ENCODE measurements around the gene ARMC5. TPM values are rescaled to one million over a fixed set of nuclear protein-coding genes. Genes with fewer than 3 reads are reported as not detected.

The ARMC5 gene
- polyA plus RNA-seq, 1 experiment, result 6.4 TPM

- Histone ChIP-seq H3K4me3 (ENCODE audit: low read depth, low read length) (peak overlapping the region; percentile 71), H3K27me3 (ENCODE audit: control insufficient read depth, insufficient read depth, low read length) (no peaks in the 10 kb centered on the region), H3K36me3 (ENCODE audit: control insufficient read depth, insufficient read depth, low read length) (peaks cover 11% of the 10 kb centered on the region)
- no peak for TF ChIP-seq CTCF (IDR thresholded peaks at IDR 0.05; ENCODE audit: insufficient read depth, low read depth, low read length)
- no peak for DNase-seq (ENCODE audit: low read depth)
- CTCF ChIA-PET, result interaction anchor here (0.7 to 5.2 kb wide), 13 partner anchors 12 to 504 kb away, joined by 3 to 52 read pairs (median 4); partner anchors contain the start of genes TGFB1I1 and ZNF843
- POLR2A ChIA-PET, result interaction anchor here (0.7 to 2.3 kb wide), 2 partner anchors 24 to 278 kb away, joined by 3 to 8 read pairs; partner anchors contain the start of genes FUS and SLC5A2
These were observed 1.0 kb upstream of the ARMC5 start for GRCh38 chr16:31458073-31458843.

GRCh38 chr16:31459687-31460581 is 633 bp downstream of the ARMC5 start:
- POLR2A ChIA-PET, result interaction anchor here (0.6 to 2.3 kb wide), 7 partner anchors 8 to 532 kb away, joined by 3 to 8 read pairs (median 5); partner anchors contain the start of genes FUS, SLC5A2 and TGFB1I1
- DNase-seq (ENCODE audit: low read depth), result peak; percentile 96
- Histone ChIP-seq H3K27me3 (ENCODE audit: control insufficient read depth, insufficient read depth, low read length) (no peaks in the 10 kb centered on the region), H3K36me3 (ENCODE audit: control insufficient read depth, insufficient read depth, low read length) (peaks cover 16% of the 10 kb centered on the region), H3K4me3 (ENCODE audit: low read depth, low read length) (peak overlapping the region; percentile 71)
- CTCF ChIA-PET, result interaction anchor here (0.5 to 5.2 kb wide), 25 partner anchors 8 to 919 kb away, joined by 3 to 52 read pairs (median 4); partner anchors contain the start of genes HSD3B7, SLC5A2, TGFB1I1 and ZNF843
- TF ChIP-seq CTCF (IDR thresholded peaks at IDR 0.05; ENCODE audit: insufficient read depth, low read depth, low read length), result no peak

GRCh38 chr16:31460582-31461002 is 1.3 kb downstream of the ARMC5 start:
- H3K4me3 ChIP-seq (ENCODE audit: low read depth, low read length), result peak overlapping the region; percentile 41
- POLR2A ChIA-PET, result interaction anchor here (0.6 to 1.0 kb wide), 4 partner anchors 9 to 508 kb away, joined by 3 to 6 read pairs (median 3); partner anchors contain the start of gene TGFB1I1
- peak; percentile 75 for TF ChIP-seq CTCF (IDR thresholded peaks at IDR 0.05; ENCODE audit: insufficient read depth, low read depth, low read length)

GRCh38 chr16:31461201-31461920 is 2.1 kb downstream of the ARMC5 start:
- H3K27me3 ChIP-seq (ENCODE audit: control insufficient read depth, insufficient read depth, low read length), result no peaks in the 10 kb centered on the region
- ChIA-PET CTCF (interaction anchor here (0.6 to 5.2 kb wide), 17 partner anchors 9 to 616 kb away, joined by 3 to 52 read pairs (median 4); partner anchors contain the start of genes HSD3B7 and TGFB1I1), POLR2A (interaction anchor here (0.6 to 1.0 kb wide), 3 partner anchors 11 to 508 kb away, joined by 3 to 6 read pairs (median 3); partner anchors contain the start of gene TGFB1I1)
- DNase-seq (ENCODE audit: low read depth), result no peak
- H3K4me3 ChIP-seq (ENCODE audit: low read depth, low read length), result no peak overlapping the region
- H3K36me3 ChIP-seq (ENCODE audit: control insufficient read depth, insufficient read depth, low read length), result peaks cover 27% of the 10 kb centered on the region
- no peak for TF ChIP-seq CTCF (IDR thresholded peaks at IDR 0.05; ENCODE audit: insufficient read depth, low read depth, low read length)

More at GRCh38 chr16:31460582-31461002, 1.3 kb downstream of the ARMC5 start:
- Histone ChIP-seq H3K27me3 (ENCODE audit: control insufficient read depth, insufficient read depth, low read length) (no peaks in the 10 kb centered on the region), H3K36me3 (ENCODE audit: control insufficient read depth, insufficient read depth, low read length) (peaks cover 19% of the 10 kb centered on the region)
- CTCF ChIA-PET, result interaction anchor here (0.5 to 5.2 kb wide), 23 partner anchors 9 to 919 kb away, joined by 3 to 52 read pairs (median 4); partner anchors contain the start of genes HSD3B7, SLC5A2, TGFB1I1 and ZNF843
- DNase-seq (ENCODE audit: low read depth), result no peak

All from BJ (cell line).